ENCODE results near the gene DAPK3.
"Not testable (repeated sequence)": the region's sequence is repeated elsewhere in the genome, so short reads cannot be mapped to it uniquely, and the experiment has no call there.

DAPK3 gene

DNA sequence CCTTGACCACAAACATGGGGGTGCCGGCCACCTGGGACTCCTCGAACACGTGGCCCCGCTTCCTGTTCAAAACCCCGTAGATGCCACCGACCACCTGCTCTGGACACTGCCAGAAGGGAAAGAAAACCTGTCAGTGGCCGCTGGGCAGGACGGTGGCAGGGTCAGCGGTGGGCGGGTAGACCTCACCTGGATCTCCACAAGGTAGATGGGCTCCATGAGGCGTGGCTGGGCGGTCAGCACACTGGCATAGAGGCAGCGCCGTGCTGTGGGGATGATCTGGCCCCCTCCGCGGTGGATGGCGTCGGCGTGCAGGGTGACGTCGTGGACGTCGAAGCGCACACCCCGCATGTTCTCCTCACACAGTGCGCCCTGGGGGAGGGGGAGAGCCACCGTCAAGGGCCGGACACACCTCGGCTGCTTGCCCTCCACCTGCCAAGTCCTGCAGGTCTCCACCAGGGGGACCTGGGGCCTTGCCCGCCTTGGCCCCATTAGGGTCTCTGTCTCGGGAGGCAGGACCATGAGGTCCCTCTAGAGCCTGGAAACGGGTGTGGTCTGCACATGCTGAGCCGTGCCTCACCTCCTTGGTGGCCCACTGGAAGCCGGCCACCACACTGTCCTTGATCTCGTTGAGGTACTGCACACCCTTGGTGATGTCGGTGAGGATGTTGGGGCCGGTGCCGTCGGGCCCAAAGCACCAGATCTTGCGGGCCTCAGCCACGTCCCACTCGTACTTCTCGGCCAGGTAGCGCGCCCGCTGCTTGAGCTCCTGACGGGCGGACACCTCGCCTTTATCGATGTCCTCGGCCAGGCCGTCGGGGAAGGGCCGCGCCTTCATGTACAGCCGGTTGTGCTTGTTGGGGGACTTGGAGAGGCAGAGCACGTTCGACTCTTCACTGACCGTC is 6.6 kb upstream of the DAPK3 start:
- no peak for DNase-seq

DNA sequence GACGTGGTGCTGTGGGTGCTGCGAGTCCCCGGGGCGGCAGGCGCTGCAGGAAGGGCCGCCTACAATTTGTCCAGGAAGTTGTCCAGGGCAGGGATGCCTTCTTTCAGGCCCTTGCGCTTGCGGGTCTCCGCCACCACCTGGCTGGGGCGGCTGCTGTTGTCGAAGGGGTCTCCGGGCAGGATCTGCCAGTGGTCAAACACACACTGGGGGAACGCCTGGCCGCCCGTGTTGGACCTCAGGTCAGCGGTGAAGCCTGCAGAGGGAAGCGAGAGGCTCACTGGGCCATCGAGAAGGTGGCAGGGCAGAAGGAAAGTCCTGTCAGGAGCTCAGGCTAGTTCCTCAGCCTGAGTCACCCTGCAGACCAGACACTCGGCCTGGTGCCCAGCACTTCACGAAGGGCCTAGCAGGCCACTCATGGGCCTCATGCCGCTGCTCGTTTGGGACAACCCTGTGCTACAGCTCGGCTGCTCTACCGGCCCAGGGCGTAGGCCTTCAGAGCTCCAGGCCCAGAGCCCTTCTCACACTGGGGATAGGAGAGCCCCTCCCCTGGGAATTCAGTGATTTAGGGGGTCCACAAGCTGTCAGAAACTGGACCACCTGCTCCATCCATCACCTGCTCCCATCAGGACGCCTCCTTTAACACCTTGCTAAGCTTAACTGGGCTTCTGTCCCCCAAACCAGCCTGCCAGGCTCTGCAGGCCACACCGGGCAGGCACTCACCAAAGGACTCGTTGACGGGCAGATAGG is 5.8 kb upstream of the DAPK3 start:
- DNase-seq = no peak

DNA sequence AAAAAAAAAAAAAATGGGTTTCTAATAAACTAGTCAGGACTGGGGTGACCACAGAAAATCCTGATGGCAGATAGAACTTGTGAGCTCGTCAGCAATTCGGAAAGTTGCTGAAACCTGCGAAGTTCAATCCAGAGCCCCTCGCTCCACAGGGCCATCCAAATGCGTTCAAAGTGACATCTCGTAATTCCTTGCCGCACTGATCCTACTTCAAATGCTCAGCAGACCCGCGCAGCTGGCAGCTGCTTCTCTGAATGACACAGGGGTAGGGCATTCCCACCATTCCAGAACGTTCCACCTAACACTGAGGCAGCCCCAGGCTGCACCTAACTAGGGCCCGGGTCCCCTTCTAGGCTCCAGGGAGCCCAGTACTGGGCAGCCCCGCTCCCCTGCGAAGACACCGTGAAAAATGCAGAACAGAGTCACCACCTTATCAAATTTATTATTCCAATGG is 4.8 kb upstream of the DAPK3 start:
- DNase-seq = no peak

DNA sequence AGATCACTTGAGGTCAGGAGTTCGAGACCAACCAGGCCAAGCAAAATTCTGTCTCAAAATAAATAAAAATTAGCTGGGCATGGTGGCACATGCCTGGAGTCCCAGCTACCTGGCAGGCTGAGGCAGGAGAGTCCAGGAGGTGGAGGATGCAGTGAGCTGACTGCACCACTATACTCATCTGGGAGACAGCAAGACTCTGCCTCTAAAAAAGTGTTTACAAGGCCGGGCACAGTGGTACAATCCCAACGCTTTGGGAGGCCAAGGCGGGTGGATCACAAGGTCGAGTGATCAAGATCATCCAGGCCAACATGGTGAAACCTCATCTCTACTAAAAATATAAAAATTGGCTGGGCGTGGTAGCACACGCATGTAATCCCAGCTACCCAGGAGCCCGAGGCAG is 4.2 kb upstream of the DAPK3 start:
- DNase-seq = no peak

DNA sequence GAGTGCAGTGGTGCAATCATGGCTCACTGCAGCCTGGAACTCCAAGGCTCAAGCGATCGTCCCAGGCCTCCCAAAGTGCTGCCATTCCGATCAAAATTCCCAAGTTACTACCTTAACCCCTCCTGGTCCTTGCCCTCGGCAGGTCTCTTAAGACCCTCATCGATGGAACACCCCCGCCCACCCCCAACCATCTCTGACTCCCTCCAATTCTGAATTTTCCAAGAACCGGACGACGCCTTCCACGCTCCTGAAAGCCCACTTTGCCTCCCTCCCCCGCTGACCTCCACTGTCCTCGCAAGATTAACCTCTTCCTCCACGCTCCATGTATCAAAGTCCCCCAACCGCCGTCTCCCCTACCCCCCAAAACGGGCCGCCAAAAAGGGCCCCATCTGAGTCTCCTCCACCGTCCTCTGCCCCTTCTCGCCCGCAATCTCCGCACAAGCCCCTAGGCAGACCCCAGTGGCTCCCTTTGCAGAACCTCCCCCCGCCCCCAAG is 539 bp downstream of the DAPK3 start:
- no peak for DNase-seq

DNA sequence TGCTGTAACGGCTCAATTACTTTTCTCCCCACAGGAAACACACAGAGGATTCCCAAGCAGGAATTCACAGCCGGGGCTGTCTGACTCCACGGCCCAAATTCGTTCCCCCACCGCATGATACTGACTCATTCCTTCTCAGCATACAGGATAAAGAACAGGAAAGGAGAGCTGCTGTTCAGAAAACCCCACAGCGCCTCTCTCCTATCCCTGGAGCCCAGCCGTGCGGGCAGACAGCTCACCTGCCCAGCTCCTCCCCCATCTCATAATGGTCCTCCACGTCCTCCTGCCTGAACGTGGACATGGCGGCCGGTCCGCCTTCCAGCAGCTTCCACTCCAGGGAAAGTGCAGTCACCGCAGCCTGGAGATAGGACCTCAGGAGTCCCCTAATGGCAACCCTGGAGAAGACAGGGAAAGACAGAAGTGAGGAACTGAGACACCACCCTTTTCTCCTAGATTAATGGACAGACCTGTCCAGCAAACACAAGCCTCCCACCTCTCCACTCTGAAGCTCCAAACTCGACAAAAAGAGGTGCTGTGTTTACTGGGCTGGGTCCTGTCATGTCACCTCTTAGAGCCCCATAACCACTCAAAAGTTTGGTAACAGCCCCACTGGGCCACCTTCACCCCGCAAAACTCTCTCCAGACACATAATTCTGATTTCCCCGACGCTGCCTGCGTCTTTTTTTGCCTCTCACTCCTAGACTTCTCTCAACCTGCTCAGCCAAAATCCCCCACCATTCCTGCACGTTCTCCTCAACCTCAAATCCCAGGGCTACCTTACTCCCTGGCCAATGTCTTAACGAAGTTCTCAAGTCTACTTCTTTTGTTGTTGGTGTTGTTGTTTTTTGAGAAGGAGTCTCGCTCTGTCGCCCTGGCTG is 1.2 kb downstream of the DAPK3 start:
- DNase-seq = peak in 1 of 3 donors; percentile 31

DNA sequence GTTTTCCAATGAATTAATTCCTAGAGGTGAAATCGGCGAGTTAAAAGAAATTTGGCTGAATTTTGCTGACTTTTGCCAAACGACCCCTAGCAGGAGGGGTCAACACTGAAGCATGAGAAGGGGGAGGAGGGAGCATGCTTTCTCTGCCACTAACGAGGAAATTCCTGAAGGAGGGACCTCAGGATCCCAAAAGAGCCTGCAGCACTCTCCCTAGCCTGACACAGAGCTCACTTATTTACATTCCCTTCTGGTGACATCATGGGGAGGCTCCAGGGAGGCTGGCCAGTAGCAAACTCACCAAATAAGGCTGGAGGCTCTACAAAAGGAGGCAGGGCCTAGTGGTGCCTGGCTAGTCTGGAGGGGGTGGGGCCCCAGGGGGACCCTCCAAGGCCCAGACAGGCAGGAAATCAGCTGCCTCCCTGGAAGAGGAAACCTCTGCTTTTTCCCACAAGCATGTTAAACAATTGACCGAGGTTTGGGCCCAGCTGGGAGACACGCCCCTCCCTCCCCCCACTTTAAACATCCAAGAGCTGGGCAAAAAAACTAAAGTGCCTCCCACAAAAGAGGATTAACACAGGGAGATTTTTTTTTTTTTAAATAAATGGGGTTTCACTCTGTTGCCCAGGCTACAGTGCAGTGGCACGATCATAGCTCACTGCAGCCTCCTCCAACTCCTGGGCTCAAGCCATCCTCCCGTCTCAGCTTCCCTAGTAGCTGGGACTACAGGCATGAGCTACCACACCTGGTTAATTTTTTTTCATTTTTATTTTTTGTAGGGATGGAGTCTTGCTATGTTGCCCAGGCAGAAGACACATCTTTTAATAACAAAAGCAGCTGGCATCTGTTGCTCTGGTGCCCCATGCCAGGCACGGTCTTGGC is 2.1 kb downstream of the DAPK3 start:
- DNase-seq = peak in 2 of 3 donors; percentile 52 to 55

DNA sequence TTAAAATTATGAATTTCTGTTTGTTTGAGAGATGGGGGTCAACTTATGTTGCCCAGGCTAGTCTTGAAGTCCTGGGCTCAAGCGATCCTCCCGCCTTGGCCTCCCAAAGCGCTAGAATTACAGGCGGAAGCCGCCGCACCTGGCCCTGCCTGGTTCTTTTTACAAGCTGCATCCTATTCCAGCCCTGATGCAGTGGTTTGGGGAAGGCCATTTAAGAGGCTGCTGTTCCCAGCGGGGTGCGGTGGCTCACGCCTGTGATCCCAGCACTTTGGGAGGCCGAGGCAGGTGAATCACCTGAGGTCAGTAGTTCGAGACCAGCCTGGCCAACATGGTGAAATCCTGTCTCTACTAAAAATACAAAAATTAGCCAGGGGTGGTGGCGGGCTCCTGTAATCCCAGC is 2.9 kb downstream of the DAPK3 start:
- not testable (repeated sequence) for DNase-seq

- DNase-seq = no peak
These were observed 4.6 kb downstream of the DAPK3 start for GRCh38 chr19:3966051-3967017.

- no peak for DNase-seq
These were observed 6.4 kb downstream of the DAPK3 start for GRCh38 chr19:3964256-3965194.

DNA sequence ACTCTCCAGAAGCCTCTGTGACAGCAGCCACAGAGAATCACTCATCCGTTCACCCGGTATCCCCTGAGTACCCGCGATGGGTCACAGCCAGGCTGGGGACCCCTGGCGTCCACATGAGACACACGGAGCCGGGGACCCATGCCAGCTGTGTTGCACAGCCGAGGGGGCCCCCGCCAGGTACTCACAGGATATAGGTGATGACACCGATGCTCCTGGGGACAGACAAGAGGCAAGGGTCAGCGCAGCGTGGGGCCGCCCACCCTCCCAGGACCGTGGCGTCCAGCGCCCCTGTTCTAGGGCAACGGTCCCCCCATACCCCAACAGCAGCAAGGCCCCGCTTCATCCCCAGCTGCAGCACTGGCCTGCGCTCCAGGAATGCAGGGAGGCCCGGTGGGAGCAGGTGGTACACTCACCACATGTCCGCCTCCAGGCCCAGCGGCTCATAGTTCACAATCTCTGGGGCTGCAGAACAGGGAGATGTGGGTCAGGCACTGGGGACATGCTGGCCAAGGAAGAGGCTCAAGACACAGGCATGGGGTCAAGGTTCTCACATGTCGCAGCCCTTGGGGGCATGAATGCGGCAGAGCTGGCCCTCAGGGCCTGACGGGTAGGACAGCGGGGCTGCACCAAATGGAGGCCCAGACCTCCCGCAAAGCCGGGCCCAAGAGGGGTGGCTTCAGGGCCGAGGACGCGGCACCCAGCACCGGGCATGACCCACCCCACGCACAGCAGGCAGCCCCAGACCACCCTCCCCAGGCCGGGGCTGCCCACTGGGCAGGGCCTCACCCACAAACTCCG is 7.2 kb downstream of the DAPK3 start:
- DNase-seq = no peak

GRCh38 chr19:3961007-3961406 is 9.9 kb downstream of the DAPK3 start:
- DNase-seq = no peak

- DNase-seq = no peak
These were observed 11.2 kb downstream of the DAPK3 start for GRCh38 chr19:3959766-3960131.

GRCh38 chr19:3958836-3959765 is 11.8 kb downstream of the DAPK3 start:
- no peak for DNase-seq

- no peak for DNase-seq
These were observed 15.2 kb downstream of the DAPK3 start for GRCh38 chr19:3955688-3956087.

- DNase-seq = not testable (repeated sequence)
These were observed 15.6 kb downstream of the DAPK3 start for GRCh38 chr19:3955276-3955675.

DNA sequence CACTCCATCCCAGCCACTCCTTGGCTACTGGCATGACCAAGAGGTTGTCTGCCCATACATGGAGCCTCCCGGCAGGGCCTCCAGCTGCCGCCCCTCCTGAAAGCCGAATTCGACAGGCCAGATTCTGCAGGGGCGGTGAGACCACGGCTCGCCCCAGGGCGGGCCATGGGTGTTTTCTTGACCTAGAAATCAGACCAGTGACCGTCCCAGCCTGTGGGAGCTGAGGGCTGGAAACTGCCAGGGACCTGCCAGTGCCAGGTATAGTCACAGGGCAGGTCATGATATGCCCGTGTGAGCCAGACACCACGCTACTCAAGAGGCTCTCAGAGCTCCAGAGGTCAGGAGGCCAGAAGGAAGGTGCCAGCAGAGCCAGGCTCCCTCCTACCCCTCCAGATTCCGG is 16.8 kb downstream of the DAPK3 start:
- DNase-seq = no peak
